Measurements from ENCODE around the gene B4GALT3.

B4GALT3 gene

GRCh38 chr1:161122967-161123366, 54.3 kb downstream of the B4GALT3 start:
- DNase-seq (ENCODE audit: low read depth): no peak

GRCh38 chr1:161121834-161122233, 55.5 kb downstream of the B4GALT3 start:
- no peak for DNase-seq (ENCODE audit: low read depth)

Measured in activated T-helper 1 cell treated with Interleukin-2 at 50 U/mL for 16 hours (primary cell).